ENCODE data around the gene FOSL1. TPM values are rescaled to one million over a fixed set of nuclear protein-coding genes. Genes with fewer than 3 reads are reported as not detected.

FOSL1 gene
- total RNA-seq, 2 donors from 2014 or later, result 4.9 to 6.8 TPM

DNA sequence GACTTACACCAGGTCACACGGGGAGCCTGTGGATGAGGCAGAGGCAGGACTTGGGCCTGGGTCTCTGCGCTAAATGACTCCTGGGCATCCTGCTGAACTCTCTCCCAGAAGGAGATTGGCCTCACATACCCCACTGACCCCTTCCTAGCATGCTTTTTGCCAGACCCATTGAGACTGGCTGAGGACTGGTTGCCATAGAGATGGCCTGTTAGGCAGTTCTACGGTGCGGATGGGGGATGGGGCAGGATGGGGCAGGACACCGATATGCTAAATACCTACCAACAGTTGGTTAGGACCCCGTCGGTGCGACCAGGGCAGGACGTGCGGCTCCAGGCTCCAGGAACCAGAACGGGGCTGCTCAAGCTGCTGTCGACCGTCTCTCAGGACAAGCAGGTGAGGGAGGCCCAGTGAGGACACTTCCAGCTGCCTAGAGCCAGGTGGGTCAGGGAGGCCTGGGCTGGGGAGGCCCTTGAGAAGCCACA, 45.3 kb upstream of the FOSL1 start, which contains the start of gene TSGA10IP:
Gene TSGA10IP (plus strand): TSS at position 51 of the 482 bp plus-strand sequence. CDS start 196 bp downstream, at position 247.
- no peak for DNase-seq (ENCODE audit: low spot score)
- H3K4me3 ChIP-seq, result no peak within 1 kb of the TSS

GRCh38 chr11:65944767-65945166, 44.6 kb upstream of the FOSL1 start:
- no peaks in the 10 kb centered on the region for H3K36me3 ChIP-seq
- DNase-seq (ENCODE audit: low spot score), result no peak
- H3K27me3 ChIP-seq, result no peaks in the 10 kb centered on the region
- no peak overlapping the region for H3K27ac ChIP-seq
- H3K4me3 ChIP-seq, result no peak overlapping the region
- no peaks in the 10 kb centered on the region for H3K9me3 ChIP-seq
- no peak for TF ChIP-seq CTCF (IDR thresholded peaks at IDR 0.05)
- H3K4me1 ChIP-seq, result no peaks in the 10 kb centered on the region

More for the DNA sequence above, 45.3 kb upstream of the FOSL1 start, which contains the start of gene TSGA10IP:
- no peaks in the 10 kb centered on the region for H3K36me3 ChIP-seq
- H3K9me3 ChIP-seq, result no peaks in the 10 kb centered on the region
- H3K4me1 ChIP-seq, result no peaks in the 10 kb centered on the region
- no peak within 1 kb of the TSS for H3K27ac ChIP-seq
- no peaks in the 10 kb centered on the region for H3K27me3 ChIP-seq
- no peak for TF ChIP-seq CTCF (IDR thresholded peaks at IDR 0.05)

DNA sequence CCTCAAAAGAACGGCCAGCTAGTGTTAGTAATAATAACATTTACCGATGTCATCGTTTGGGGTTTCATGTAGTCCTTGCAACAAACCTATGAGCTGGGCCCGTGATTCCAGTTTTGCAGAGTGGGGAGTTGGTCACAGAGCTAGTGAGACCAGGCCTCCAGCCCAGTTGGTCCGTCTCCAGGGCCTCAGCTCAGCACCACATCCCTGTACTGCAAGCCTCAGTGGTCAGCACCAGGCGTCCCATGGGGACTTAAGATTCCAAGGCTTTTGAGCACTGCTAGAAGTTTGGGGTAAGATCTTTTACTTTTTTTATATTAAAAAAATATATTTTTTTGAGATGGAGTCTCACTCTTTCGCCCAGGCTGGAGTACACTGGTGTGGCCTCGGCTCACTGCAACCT, 44.0 kb upstream of the FOSL1 start:
- no peak for TF ChIP-seq CTCF (IDR thresholded peaks at IDR 0.05)
- H3K27ac ChIP-seq, result no peak overlapping the region
- no peak for DNase-seq (ENCODE audit: low spot score)

GRCh38 chr11:65942531-65942930, 42.3 kb upstream of the FOSL1 start:
- no peak overlapping the region for H3K4me3 ChIP-seq
- H3K4me1 ChIP-seq, result no peaks in the 10 kb centered on the region
- no peaks in the 10 kb centered on the region for H3K27me3 ChIP-seq
- H3K27ac ChIP-seq, result no peak overlapping the region
- DNase-seq (ENCODE audit: low spot score), result no peak
- no peak for TF ChIP-seq CTCF (IDR thresholded peaks at IDR 0.05)
- no peaks in the 10 kb centered on the region for H3K9me3 ChIP-seq
- H3K36me3 ChIP-seq, result no peaks in the 10 kb centered on the region

More for the DNA sequence above, 44.0 kb upstream of the FOSL1 start:
- Histone ChIP-seq H3K9me3 (no peaks in the 10 kb centered on the region), H3K36me3 (no peaks in the 10 kb centered on the region), H3K27me3 (no peaks in the 10 kb centered on the region), H3K4me1 (no peaks in the 10 kb centered on the region), H3K4me3 (no peak overlapping the region)

- Histone ChIP-seq H3K4me1 (no peaks in the 10 kb centered on the region), H3K27ac (no peak overlapping the region), H3K27me3 (no peaks in the 10 kb centered on the region), H3K4me3 (no peak overlapping the region), H3K9me3 (no peaks in the 10 kb centered on the region), H3K36me3 (no peaks in the 10 kb centered on the region)
- no peak for TF ChIP-seq CTCF (IDR thresholded peaks at IDR 0.05)
- no peak for DNase-seq (ENCODE audit: low spot score)
Measured at GRCh38 chr11:65941720-65942310, 41.6 kb upstream of the FOSL1 start.

DNA sequence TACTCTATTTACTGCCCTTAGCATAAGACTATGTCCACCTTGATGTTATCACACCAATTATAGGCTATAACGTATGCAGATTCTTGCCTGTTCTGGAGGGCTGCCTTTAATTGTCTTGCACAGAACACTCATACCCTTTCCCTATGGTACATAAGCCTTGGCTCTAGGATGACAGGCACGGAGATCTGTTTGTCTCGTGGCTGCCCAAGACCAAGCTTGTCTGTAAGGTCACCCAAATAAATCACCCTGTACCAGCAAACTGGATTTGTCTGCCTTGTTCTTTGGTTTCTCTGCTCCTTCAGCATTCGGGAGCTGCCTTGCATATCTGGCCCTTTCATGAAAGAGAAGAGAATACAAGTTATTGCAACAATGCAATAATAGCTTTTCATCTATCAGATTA, 37.6 kb upstream of the FOSL1 start:
- H3K9me3 ChIP-seq, result no peaks in the 10 kb centered on the region
- DNase-seq (ENCODE audit: low spot score), result no peak
- H3K36me3 ChIP-seq, result no peaks in the 10 kb centered on the region
- H3K4me3 ChIP-seq, result no peak overlapping the region
- no peak for TF ChIP-seq CTCF (IDR thresholded peaks at IDR 0.05)
- H3K27me3 ChIP-seq, result no peaks in the 10 kb centered on the region
- no peak overlapping the region for H3K27ac ChIP-seq
- H3K4me1 ChIP-seq, result no peaks in the 10 kb centered on the region
